Measurements from ENCODE around the gene LARP6. TPM values are rescaled to one million over a fixed set of nuclear protein-coding genes. Genes with fewer than 3 reads are reported as not detected.

The LARP6 gene
- total and polyA plus RNA-seq, 2 of the 4 experiments (the other 2 are of a cell fraction): 36.4 to 135 TPM

DNA sequence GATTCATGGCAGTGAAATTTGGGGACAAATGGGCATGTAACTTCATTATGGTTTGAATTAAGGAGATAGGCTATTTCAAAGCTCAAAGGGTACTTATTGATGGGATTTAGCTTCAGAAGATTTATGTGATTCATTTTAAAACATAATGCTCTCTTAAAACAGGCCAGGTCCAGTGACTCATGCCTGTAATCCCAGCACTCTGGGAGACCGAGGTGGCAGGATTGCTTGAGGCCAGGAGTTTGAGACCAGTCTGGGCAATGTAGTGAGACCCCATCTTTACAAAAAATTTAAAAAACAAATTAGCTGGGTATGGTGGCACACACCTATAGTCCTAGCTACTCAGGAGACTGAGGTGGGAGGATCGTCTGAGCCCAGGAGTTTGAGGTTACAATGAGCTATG is 26.8 kb upstream of the LARP6 start:
- Histone ChIP-seq H2BK20ac (ENCODE audit: low read depth, low read length) (no peak overlapping the region), H3K4ac (ENCODE audit: low read depth, low read length) (peak overlapping the region; percentile 56; the same call in 1 of the 2 replicates), H3K18ac (ENCODE audit: low read depth, low read length) (no peak overlapping the region), H3K23ac (ENCODE audit: low read depth, low read length) (peak overlapping the region; percentile 41; the same call in 1 of the 2 replicates), H2AFZ (replicated peaks; ENCODE audit: low read length, poor library complexity) (no peak overlapping the region), H3K27ac (ENCODE audit: insufficient read depth, low read length) (no peak overlapping the region), H2BK5ac (ENCODE audit: low read depth, low read length, poor library complexity, severe bottlenecking) (no peak overlapping the region), H3K4me3 (ENCODE audit: insufficient read depth, low read depth, low read length) (no peak overlapping the region), H3K9me1 (ENCODE audit: insufficient read depth, low read length) (no peaks in the 10 kb centered on the region; the same call in 1 of the 2 replicates), H3K27me3 (ENCODE audit: control insufficient read depth, insufficient read depth, low read length) (no peaks in the 10 kb centered on the region), H3K36me3 (ENCODE audit: control insufficient read depth, insufficient read depth, low read length) (no peaks in the 10 kb centered on the region), H4K8ac (ENCODE audit: low read depth in 2 of 2, low read length in 2 of 2) (no peak overlapping the region), H2AK9ac (replicated peaks; ENCODE audit: low read depth, low read length, poor library complexity) (no peak overlapping the region), H3K4me2 (ENCODE audit: low read depth, low read length) (no peak overlapping the region), H2AK5ac (ENCODE audit: low read depth, low read length) (peak overlapping the region; percentile 39; the same call in 1 of the 2 replicates), H4K91ac (ENCODE audit: insufficient read depth, low read depth, low read length) (no peak overlapping the region), H3K9ac (ENCODE audit: low read depth, low read length) (no peak overlapping the region), H2BK15ac (ENCODE audit: low read depth, low read length) (no peak overlapping the region; the same call in 2 of the 3 replicates), H3K14ac (replicated peaks; ENCODE audit: low read depth, low read length) (no peak overlapping the region), H3K56ac (ENCODE audit: extremely low read depth, insufficient read depth, low read length) (no peak overlapping the region), H3K79me1 (ENCODE audit: low read depth in 1 of 2, low read length in 2 of 2) (0 out of 4 replicates have a peak, but pooled peaks cover 0 to 6% of the 10 kb centered on the region in 2 experiments), H2BK120ac (ENCODE audit: low read depth, low read length) (no peak overlapping the region; the same call in 1 of the 2 replicates), H3K4me1 (ENCODE audit: control insufficient read depth, insufficient read depth, low read length) (peaks cover 2% of the 10 kb centered on the region; the same call in 1 of the 2 replicates), H4K20me1 (ENCODE audit: insufficient read depth, low read length) (no peaks in the 10 kb centered on the region), H4K5ac (ENCODE audit: low read depth, low read length) (no peak overlapping the region), H3K9me3 (ENCODE audit: control insufficient read depth, insufficient read depth, low read length) (no peaks in the 10 kb centered on the region)
- ChIA-PET POLR2A (ENCODE audit: unreplicated experiment) (interaction anchor here (0.6 kb wide), 1 partner anchor 43 kb away, joined by 3 read pairs; no protein-coding TSS in a partner anchor), CTCF (interaction anchor here (0.7 to 1.3 kb wide), 3 partner anchors 9 to 66 kb away, joined by 3 read pairs; partner anchors contain the start of genes LRRC49 and THAP10)
- intact Hi-C loops (cut with micrococcal nuclease) (no loop called here), in situ Hi-C loops (cut with MboI; ENCODE audit: low sequenced_read_pairs) (no loop called here), dilution Hi-C loops (cut with HindIII; ENCODE audit: low sequenced_read_pairs, unreplicated experiment) (no loop called here)
- TF ChIP-seq, protein P1, sequence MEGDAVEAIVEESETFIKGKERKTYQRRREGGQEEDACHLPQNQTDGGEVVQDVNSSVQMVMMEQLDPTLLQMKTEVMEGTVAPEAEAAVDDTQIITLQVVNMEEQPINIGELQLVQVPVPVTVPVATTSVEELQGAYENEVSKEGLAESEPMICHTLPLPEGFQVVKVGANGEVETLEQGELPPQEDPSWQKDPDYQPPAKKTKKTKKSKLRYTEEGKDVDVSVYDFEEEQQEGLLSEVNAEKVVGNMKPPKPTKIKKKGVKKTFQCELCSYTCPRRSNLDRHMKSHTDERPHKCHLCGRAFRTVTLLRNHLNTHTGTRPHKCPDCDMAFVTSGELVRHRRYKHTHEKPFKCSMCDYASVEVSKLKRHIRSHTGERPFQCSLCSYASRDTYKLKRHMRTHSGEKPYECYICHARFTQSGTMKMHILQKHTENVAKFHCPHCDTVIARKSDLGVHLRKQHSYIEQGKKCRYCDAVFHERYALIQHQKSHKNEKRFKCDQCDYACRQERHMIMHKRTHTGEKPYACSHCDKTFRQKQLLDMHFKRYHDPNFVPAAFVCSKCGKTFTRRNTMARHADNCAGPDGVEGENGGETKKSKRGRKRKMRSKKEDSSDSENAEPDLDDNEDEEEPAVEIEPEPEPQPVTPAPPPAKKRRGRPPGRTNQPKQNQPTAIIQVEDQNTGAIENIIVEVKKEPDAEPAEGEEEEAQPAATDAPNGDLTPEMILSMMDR (conservative IDR thresholded peaks at IDR 0.05; ENCODE audit: low read depth, low read length): no peak
- TF ChIP-seq SMC3 (IDR thresholded peaks at IDR 0.05; ENCODE audit: low read depth, low read length): no peak
- ATAC-seq (ENCODE audit: low read depth) (no peak), DNase-seq (peak; percentile 49)
- BruUV-seq (replicated peaks): no TSS peak
- no CpG with 5 or more reads among the region's 2 CpGs for WGBS, 2 experiments (ENCODE audit: extremely low coverage in 2 of 2, insufficient read length in 1 of 2)

Data from IMR-90 (cell line).